K562 (cell line): ENCODE measurements around the gene VPS33A. TPM values are rescaled to one million over a fixed set of nuclear protein-coding genes. Genes with fewer than 3 reads are reported as not detected.
"Not testable (repeated sequence)": the region's sequence is repeated elsewhere in the genome, so short reads cannot be mapped to it uniquely, and the experiment has no call there.

Source experiments
- ATAC-seq: fragments of 200-7000 bp; cut with Tn5 transposase; 3 replicates; pipeline ENCODE4 v1.9.1; 2020; ENCODE audit warnings: moderate library complexity
- BruUV-seq: library from RNA; stranded (reverse); fragments of 400-500 nt; replicated peaks from 2 replicates; lab custom pipeline; 2021; lab: Mats Ljungman, UMichigan
- CTCF ChIA-PET: fragments of 300-600 bp; formaldehyde crosslinking; extraction: SDS; loops from one replicate; lab custom pipeline; 2021; ENCODE audit warnings: low intra/inter-chr PET ratio; lab: Yijun Ruan, JAX
- POLR2A ChIA-PET: fragments of 300-600, 350-650 bp; sonication (Branson Sonifier 250); formaldehyde crosslinking; extraction: SDS; loops from one replicate; lab custom pipeline; 2021; ENCODE audit warnings: antibody characterized with exemption, inconsistent platforms; lab: Yijun Ruan, JAX
- DNase-seq, 4 experiments: peaks; one replicate each; pipeline versions ENCODE4 v3.0.0 to v3.0.0-alpha.2; 2011 to 2018; ENCODE audit warnings: low spot score in 3 of 4, mixed read lengths in 3 of 4; ENCODE audit errors: extremely low read depth in 1 of 4
- FAIRE-seq: peaks from 2 replicates; lab custom pipeline; 2011; peaks lifted over from hg19 to GRCh38; lab: Jason Lieb, UNC
- H2AFZ ChIP-seq: 2 replicates; pipeline ENCODE4 v1.6.0; 2011; ENCODE audit warnings: low read depth, low read length, control low read depth, inconsistent platforms
- H3K27ac ChIP-seq: fragments of 200-600 bp; 3 replicates; pipeline ENCODE4 v1.8.0; 2011; ENCODE audit warnings: low read depth, mild to moderate bottlenecking, control low read depth, inconsistent platforms, low read length, moderate library complexity, mixed read lengths; ENCODE audit errors: extremely low read depth
- H3K27me3 ChIP-seq, 2 experiments: fragments of 300-600 bp in 1 of 2; 2 replicates in 1 of 2; 3 replicates in 1 of 2; pipeline versions ENCODE4 v1.6.0 to v1.8.0; 2011; ENCODE audit warnings: inconsistent platforms in 2 of 2, low read length in 2 of 2, mild to moderate bottlenecking in 1 of 2, mixed read lengths in 1 of 2, moderate library complexity in 1 of 2; ENCODE audit not compliant: control insufficient read depth in 2 of 2, insufficient read depth in 2 of 2
- H3K36me3 ChIP-seq: fragments of 300-600 bp; 3 replicates; pipeline ENCODE4 v1.8.0; 2011; ENCODE audit warnings: mild to moderate bottlenecking, low read length, inconsistent platforms; ENCODE audit not compliant: control insufficient read depth, insufficient read depth
- H3K4me1 ChIP-seq, 2 experiments: fragments of 200-600 bp in 1 of 2; replicated peaks in 1 of 2; 2 replicates in 1 of 2; 3 replicates in 1 of 2; pipeline versions ENCODE4 v1.5.1 to v1.8.0; 2011; ENCODE audit warnings: inconsistent platforms in 2 of 2, low read length in 2 of 2, mild to moderate bottlenecking in 1 of 2, mixed read lengths in 1 of 2, moderate library complexity in 1 of 2; ENCODE audit not compliant: control insufficient read depth in 2 of 2, insufficient read depth in 2 of 2
- H3K4me2 ChIP-seq: 2 replicates; pipeline ENCODE4 v1.6.1; 2011; ENCODE audit warnings: low read length, control low read depth, inconsistent platforms, mixed read lengths; ENCODE audit not compliant: insufficient read depth
- H3K4me3 ChIP-seq: fragments of 200-600 bp; sonication (generic), shearing (Covaris generic); 2 replicates; pipeline ENCODE4 v1.5.1; 2016; ENCODE audit warnings: control low read depth, inconsistent platforms
- H3K79me2 ChIP-seq: fragments of 200-600 bp; 3 replicates; pipeline ENCODE4 v1.8.0; 2011; ENCODE audit warnings: low read length, inconsistent platforms; ENCODE audit not compliant: control insufficient read depth, insufficient read depth
- H3K9ac ChIP-seq, 2 experiments: 2 replicates each; pipeline versions ENCODE4 v1.6.0 to v1.6.1; 2011; ENCODE audit warnings: low read depth in 2 of 2, low read length in 2 of 2, control low read depth in 1 of 2, inconsistent platforms in 1 of 2, mild to moderate bottlenecking in 1 of 2, mixed read lengths in 1 of 2; ENCODE audit not compliant: insufficient read depth in 1 of 2
- H3K9me1 ChIP-seq: one replicate; pipeline ENCODE4 v1.6.0; 2011; ENCODE audit warnings: inconsistent platforms, mild to moderate bottlenecking, low read length, moderate library complexity; ENCODE audit not compliant: control insufficient read depth, insufficient read depth
- H3K9me3 ChIP-seq: replicated peaks from 2 replicates; pipeline ENCODE4 v1.5.1; 2011; ENCODE audit warnings: low read depth, low read length, inconsistent platforms; ENCODE audit not compliant: control insufficient read depth, insufficient read depth
- H4K20me1 ChIP-seq: replicated peaks from 2 replicates; pipeline ENCODE4 v1.6.1; 2011; ENCODE audit warnings: low read length, inconsistent platforms, mixed read lengths; ENCODE audit not compliant: control insufficient read depth, insufficient read depth
- ZNF431 ChIP-seq: sonication (generic); formaldehyde crosslinking; IDR thresholded peaks from 2 replicates; pipeline ENCODE4 v1.8.0; 2022; ENCODE audit warnings: mild to moderate bottlenecking, missing genetic modification reagents
- WGBS: fragments of 100-300 bp; shearing (Covaris generic); methylation state at CpG from one replicate; pipeline ENCODE4 v1.1.6; 2016; ENCODE audit warnings: low coverage, mixed read lengths; ENCODE audit not compliant: insufficient coverage; ENCODE audit errors: missing lambda C conversion rate; 5-methylcytosine and 5-hydroxymethylcytosine counted together
- in situ Hi-C: fragments of 300-500 bp; cut with MboI; formaldehyde crosslinking; loops from 4 replicates; pipeline ENCODE4 v1.15.0; 2018; ENCODE audit warnings: inconsistent platforms, mixed read lengths
- intact Hi-C: fragments of 100-400 bp; cut with micrococcal nuclease; formaldehyde crosslinking; loops from 2 replicates; pipeline ENCODE4 v1.14.2; 2022
- polyA plus RNA-seq, 8 experiments: library from polyadenylated mRNA; depleted of rRNA in 4 of 8; stranded (reverse) in 5 of 8; unstranded in 3 of 8; fragments of >200 nt; fragmentation: Nextera tagmentation in 2 of 8; fragmentation: Illumina TruSeq in 1 of 8; extraction: Ambion mirVana in 2 of 8; extraction: Trizol in 1 of 8; gene quantifications; 2 replicates each; pipeline versions ENCODE4 v1.2.1 to v1.2.3, GENCODE V29; 2011 to 2014; ENCODE audit warnings: inconsistent platforms in 1 of 8, missing spikeins in 1 of 8
- total RNA-seq, 7 experiments: library from RNA; depleted of rRNA in 6 of 7; stranded (reverse); fragments of >200 nt in 6 of 7; fragmentation: Illumina TruSeq in 2 of 7; extraction: Trizol in 2 of 7; gene quantifications; 2 replicates each; pipeline versions ENCODE4 v1.2.1 to v1.2.3, GENCODE V29; 2011 to 2021; ENCODE audit warnings: low replicate concordance in 1 of 7
- TF ChIP-seq, protein P1 (sequence below): sonication (generic); formaldehyde crosslinking; IDR thresholded peaks from 2 replicates; pipeline ENCODE4 v1.8.0; 2023; ENCODE audit warnings: mild to moderate bottlenecking, missing genetic modification reagents
- TF ChIP-seq, protein P2 (sequence below), 2 experiments: fragments of 450-650 bp; IDR thresholded peaks; 2 replicates each; pipeline ENCODE4 v1.6.1; 2016

VPS33A gene
- total and polyA plus RNA-seq, 9 of the 15 experiments (the other 6 are each of a cell fraction or from before 2014, with no cell fraction given) = 10.6 to 34.3 (median 25.3) TPM

DNA sequence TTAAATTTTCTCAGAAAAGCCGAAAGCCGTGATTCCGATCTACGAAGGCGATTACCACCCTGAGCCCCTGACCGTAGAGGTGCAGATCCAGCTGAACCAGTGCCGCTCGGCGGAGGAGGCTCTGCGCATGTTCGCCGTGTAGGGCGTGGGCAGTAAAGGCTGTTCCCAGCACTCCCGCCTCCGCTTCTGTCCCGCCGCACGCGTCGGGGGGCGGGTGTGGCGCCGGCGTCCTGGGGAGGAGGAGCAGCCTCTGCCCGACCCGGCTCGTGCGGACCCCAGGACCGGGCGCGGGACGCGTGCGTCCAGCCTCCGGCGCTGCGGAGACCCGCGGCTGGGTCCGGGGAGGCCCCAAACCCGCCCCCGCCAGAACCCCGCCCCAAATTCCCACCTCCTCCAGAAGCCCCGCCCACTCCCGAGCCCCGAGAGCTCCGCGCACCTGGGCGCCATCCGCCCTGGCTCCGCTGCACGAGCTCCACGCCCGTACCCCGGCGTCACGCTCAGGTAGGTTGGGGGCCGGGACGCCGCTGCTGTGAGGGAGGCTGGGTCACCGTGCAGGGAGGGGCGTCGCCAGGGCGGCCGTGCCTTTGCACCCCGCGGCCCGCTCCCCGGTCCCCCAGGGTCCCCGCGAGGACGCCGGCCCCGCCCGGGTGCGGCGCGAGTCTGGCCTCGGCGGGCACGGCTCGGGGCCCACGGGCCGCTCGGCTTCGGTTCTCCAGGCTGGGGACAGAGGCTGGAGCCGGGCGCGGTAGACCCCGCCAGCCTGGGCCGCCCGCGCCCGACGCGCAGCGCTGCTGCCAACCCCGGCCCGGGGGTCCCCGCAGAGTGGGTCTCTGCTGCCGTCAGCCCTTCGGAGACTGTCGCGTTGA lies 62.8 kb downstream of the VPS33A start, which contains the start of gene B3GNT4 (continued):
- peak; percentile 44; the same call in 1 of the 2 replicates for TF ChIP-seq ZNF431 (CRISPR knock-in tag)

DNA sequence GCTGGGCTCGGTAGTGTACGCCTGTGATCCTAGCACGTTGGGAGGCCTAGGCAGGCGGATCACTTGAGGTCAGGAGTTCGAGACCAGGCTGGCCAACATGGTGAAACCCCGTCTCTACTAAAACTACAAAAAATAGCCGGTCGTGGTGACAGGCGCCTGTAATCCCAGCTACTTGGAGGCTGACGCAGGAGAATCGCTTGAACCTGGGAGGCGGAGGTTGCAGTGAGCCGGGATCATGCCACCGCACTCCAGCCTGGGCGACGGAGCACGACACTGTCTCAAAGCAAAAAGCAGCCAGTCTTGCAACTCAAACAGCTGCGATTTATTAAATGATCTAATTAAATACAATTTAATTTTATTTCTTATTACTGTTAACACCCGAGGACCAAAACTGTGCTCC lies 63.5 kb downstream of the VPS33A start:
- 59% methylated on average over 19 of the region's 19 CpGs for WGBS
- FAIRE-seq, H3K27ac ChIP-seq, H4K20me1 ChIP-seq, H3K27me3 ChIP-seq, ATAC-seq, in situ Hi-C loops, intact Hi-C loops, H3K9me3 ChIP-seq, DNase-seq, BruUV-seq, H3K9me1 ChIP-seq, H3K79me2 ChIP-seq: not testable (repeated sequence)
- ChIA-PET POLR2A (interaction anchor here (1.3 to 11.2 kb wide), 2 partner anchors 9 to 20 kb away, joined by 3 to 149 read pairs; partner anchors contain the start of gene DIABLO), CTCF (interaction anchor here (0.6 kb wide), 1 partner anchor 12 kb away, joined by 3 read pairs; no protein-coding TSS in a partner anchor)
- peak overlapping the region; percentile 45 for H3K4me3 ChIP-seq
- peaks cover 9 to 63% of the 10 kb centered on the region in 2 experiments; a peak in 4 of 5 replicates for H3K4me1 ChIP-seq
- H3K4me2 ChIP-seq = peak overlapping the region; percentile 74
- TF ChIP-seq, protein P1, sequence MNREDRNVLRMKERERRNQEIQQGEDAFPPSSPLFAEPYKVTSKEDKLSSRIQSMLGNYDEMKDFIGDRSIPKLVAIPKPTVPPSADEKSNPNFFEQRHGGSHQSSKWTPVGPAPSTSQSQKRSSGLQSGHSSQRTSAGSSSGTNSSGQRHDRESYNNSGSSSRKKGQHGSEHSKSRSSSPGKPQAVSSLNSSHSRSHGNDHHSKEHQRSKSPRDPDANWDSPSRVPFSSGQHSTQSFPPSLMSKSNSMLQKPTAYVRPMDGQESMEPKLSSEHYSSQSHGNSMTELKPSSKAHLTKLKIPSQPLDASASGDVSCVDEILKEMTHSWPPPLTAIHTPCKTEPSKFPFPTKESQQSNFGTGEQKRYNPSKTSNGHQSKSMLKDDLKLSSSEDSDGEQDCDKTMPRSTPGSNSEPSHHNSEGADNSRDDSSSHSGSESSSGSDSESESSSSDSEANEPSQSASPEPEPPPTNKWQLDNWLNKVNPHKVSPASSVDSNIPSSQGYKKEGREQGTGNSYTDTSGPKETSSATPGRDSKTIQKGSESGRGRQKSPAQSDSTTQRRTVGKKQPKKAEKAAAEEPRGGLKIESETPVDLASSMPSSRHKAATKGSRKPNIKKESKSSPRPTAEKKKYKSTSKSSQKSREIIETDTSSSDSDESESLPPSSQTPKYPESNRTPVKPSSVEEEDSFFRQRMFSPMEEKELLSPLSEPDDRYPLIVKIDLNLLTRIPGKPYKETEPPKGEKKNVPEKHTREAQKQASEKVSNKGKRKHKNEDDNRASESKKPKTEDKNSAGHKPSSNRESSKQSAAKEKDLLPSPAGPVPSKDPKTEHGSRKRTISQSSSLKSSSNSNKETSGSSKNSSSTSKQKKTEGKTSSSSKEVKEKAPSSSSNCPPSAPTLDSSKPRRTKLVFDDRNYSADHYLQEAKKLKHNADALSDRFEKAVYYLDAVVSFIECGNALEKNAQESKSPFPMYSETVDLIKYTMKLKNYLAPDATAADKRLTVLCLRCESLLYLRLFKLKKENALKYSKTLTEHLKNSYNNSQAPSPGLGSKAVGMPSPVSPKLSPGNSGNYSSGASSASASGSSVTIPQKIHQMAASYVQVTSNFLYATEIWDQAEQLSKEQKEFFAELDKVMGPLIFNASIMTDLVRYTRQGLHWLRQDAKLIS (CRISPR knock-in tag) = 0 out of 2 replicates have a peak, but pooled peaks have one; percentile 3
- TF ChIP-seq, protein P2, sequence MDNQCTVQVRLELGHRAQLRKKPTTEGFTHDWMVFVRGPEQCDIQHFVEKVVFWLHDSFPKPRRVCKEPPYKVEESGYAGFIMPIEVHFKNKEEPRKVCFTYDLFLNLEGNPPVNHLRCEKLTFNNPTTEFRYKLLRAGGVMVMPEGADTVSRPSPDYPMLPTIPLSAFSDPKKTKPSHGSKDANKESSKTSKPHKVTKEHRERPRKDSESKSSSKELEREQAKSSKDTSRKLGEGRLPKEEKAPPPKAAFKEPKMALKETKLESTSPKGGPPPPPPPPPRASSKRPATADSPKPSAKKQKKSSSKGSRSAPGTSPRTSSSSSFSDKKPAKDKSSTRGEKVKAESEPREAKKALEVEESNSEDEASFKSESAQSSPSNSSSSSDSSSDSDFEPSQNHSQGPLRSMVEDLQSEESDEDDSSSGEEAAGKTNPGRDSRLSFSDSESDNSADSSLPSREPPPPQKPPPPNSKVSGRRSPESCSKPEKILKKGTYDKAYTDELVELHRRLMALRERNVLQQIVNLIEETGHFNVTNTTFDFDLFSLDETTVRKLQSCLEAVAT (IDR thresholded peaks at IDR 0.05) = peak in 1 of 2 experiments; percentile 75; a peak in 1 of 4 replicates
- peak overlapping the region; percentile 81 for H2AFZ ChIP-seq
- H3K9ac ChIP-seq = peak overlapping the region; percentile 27 to 89; a peak in 3 of 4 replicates
- peaks cover 12% of the 10 kb centered on the region for H3K36me3 ChIP-seq
